IMR-90 (cell line): ENCODE measurements around the gene CARD8. TPM values are rescaled to one million over a fixed set of nuclear protein-coding genes. Genes with fewer than 3 reads are reported as not detected.

Experiments
- ATAC-seq: fragments of 200-7000 bp; cut with Tn5 transposase; 2 replicates; pipeline ENCODE4 v1.9.1; 2020; ENCODE audit warnings: low read depth, mild to moderate bottlenecking, moderate library complexity
- BruUV-seq: library from RNA; stranded (reverse); fragments of 400-500 nt; replicated peaks from 2 replicates; lab custom pipeline; 2021; lab: Mats Ljungman, UMichigan
- CTCF ChIA-PET: fragments of 300-600 bp; formaldehyde crosslinking; extraction: SDS; loops from one replicate; lab custom pipeline; 2021; ENCODE audit warnings: antibody characterized with exemption; lab: Yijun Ruan, JAX
- POLR2A ChIA-PET: fragments of 300-600 bp; sonication (Branson Sonifier 250); formaldehyde crosslinking; loops from one replicate; lab custom pipeline; 2022; ENCODE audit warnings: antibody characterized with exemption; ENCODE audit not compliant: unreplicated experiment; lab: Charles Lee
- DNase-seq: peaks from one replicate; pipeline ENCODE4 v3.0.0; 2013
- H2AFZ ChIP-seq: replicated peaks from 2 replicates; pipeline ENCODE3; 2013; ENCODE audit warnings: low read length, mild to moderate bottlenecking; ENCODE audit not compliant: poor library complexity
- H2AK5ac ChIP-seq: 2 replicates; pipeline ENCODE4 v1.6.1; 2013; ENCODE audit warnings: low read depth, low read length, inconsistent platforms
- H2AK9ac ChIP-seq: replicated peaks from 2 replicates; pipeline ENCODE3; 2013; ENCODE audit warnings: mild to moderate bottlenecking, low read depth, low read length, moderate library complexity; ENCODE audit not compliant: poor library complexity
- H2BK120ac ChIP-seq: 2 replicates; pipeline ENCODE4 v1.6.1; 2013; ENCODE audit warnings: low read depth, low read length, inconsistent platforms
- H2BK15ac ChIP-seq: 3 replicates; pipeline ENCODE4 v1.6.1; 2013; ENCODE audit warnings: low read depth, low read length, inconsistent platforms
- H2BK20ac ChIP-seq: 2 replicates; pipeline ENCODE4 v1.6.1; 2013; ENCODE audit warnings: low read depth, mild to moderate bottlenecking, inconsistent platforms, low read length, moderate library complexity
- H2BK5ac ChIP-seq: 2 replicates; pipeline ENCODE4 v1.6.1; 2013; ENCODE audit warnings: mild to moderate bottlenecking, low read depth, low read length, inconsistent platforms; ENCODE audit not compliant: poor library complexity, severe bottlenecking
- H3K14ac ChIP-seq: replicated peaks from 2 replicates; pipeline ENCODE4 v1.6.1; 2013; ENCODE audit warnings: low read depth, low read length, inconsistent platforms
- H3K18ac ChIP-seq: 2 replicates; pipeline ENCODE4 v1.6.1; 2013; ENCODE audit warnings: low read depth, low read length, control low read depth
- H3K23ac ChIP-seq: 2 replicates; pipeline ENCODE4 v1.6.1; 2013; ENCODE audit warnings: low read depth, low read length, inconsistent platforms
- H3K27ac ChIP-seq: 2 replicates; pipeline ENCODE4 v1.5.1; 2013; ENCODE audit warnings: mild to moderate bottlenecking, control low read depth, low read length; ENCODE audit not compliant: insufficient read depth
- H3K27me3 ChIP-seq: 2 replicates; pipeline ENCODE4 v1.6.1; 2013; ENCODE audit warnings: low read length; ENCODE audit not compliant: control insufficient read depth, insufficient read depth
- H3K36me3 ChIP-seq: 2 replicates; pipeline ENCODE4 v1.6.1; 2013; ENCODE audit warnings: low read length, mixed read lengths; ENCODE audit not compliant: control insufficient read depth, insufficient read depth
- H3K4ac ChIP-seq: 2 replicates; pipeline ENCODE4 v1.6.1; 2013; ENCODE audit warnings: low read depth, low read length, inconsistent platforms
- H3K4me1 ChIP-seq: 2 replicates; pipeline ENCODE4 v1.6.1; 2013; ENCODE audit warnings: low read length, mixed read lengths; ENCODE audit not compliant: control insufficient read depth, insufficient read depth
- H3K4me2 ChIP-seq: 2 replicates; pipeline ENCODE4 v1.6.1; 2013; ENCODE audit warnings: low read depth, mild to moderate bottlenecking, control low read depth, low read length, moderate library complexity
- H3K4me3 ChIP-seq: 2 replicates; pipeline ENCODE4 v1.5.1; 2013; ENCODE audit warnings: low read depth, mild to moderate bottlenecking, control low read depth, low read length, moderate library complexity; ENCODE audit not compliant: insufficient read depth
- H3K56ac ChIP-seq: 2 replicates; pipeline ENCODE4 v1.6.1; 2013; ENCODE audit warnings: low read length, inconsistent platforms; ENCODE audit not compliant: insufficient read depth; ENCODE audit errors: extremely low read depth
- H3K79me1 ChIP-seq, 2 experiments: 2 replicates each; pipeline ENCODE4 v1.6.1; 2013; ENCODE audit warnings: low read length in 2 of 2, inconsistent platforms in 1 of 2, low read depth in 1 of 2
- H3K9ac ChIP-seq: 2 replicates; pipeline ENCODE4 v1.6.1; 2013; ENCODE audit warnings: low read depth, low read length, control low read depth
- H3K9me1 ChIP-seq: 2 replicates; pipeline ENCODE4 v1.6.1; 2013; ENCODE audit warnings: low read length, inconsistent platforms; ENCODE audit not compliant: insufficient read depth
- H3K9me3 ChIP-seq: 2 replicates; pipeline ENCODE4 v1.6.1; 2013; ENCODE audit warnings: low read length; ENCODE audit not compliant: control insufficient read depth, insufficient read depth
- H4K20me1 ChIP-seq: 2 replicates; pipeline ENCODE4 v1.6.1; 2013; ENCODE audit warnings: low read length, inconsistent platforms; ENCODE audit not compliant: insufficient read depth
- H4K5ac ChIP-seq: 2 replicates; pipeline ENCODE4 v1.6.1; 2013; ENCODE audit warnings: mild to moderate bottlenecking, low read depth, low read length, control low read depth
- H4K8ac ChIP-seq, 2 experiments: 2 replicates each; pipeline ENCODE4 v1.6.1; 2013; ENCODE audit warnings: low read depth in 2 of 2, low read length in 2 of 2, control low read depth in 1 of 2, inconsistent platforms in 1 of 2
- H4K91ac ChIP-seq: 2 replicates; pipeline ENCODE4 v1.6.1; 2013; ENCODE audit warnings: low read depth, low read length, inconsistent platforms; ENCODE audit not compliant: insufficient read depth
- BHLHE40 ChIP-seq: fragments of 150-350 bp; IDR thresholded peaks from 2 replicates; pipeline ENCODE4 v1.6.1; 2016; ENCODE audit warnings: mild to moderate bottlenecking, low read depth, low read length
- CEBPB ChIP-seq: IDR thresholded peaks from 2 replicates; pipeline ENCODE4 v1.6.1; 2012; ENCODE audit warnings: low read depth, low read length, improper control_type of control experiment
- CHD1 ChIP-seq: IDR thresholded peaks from 2 replicates; pipeline ENCODE4 v1.6.1; 2012; ENCODE audit warnings: low read depth, low read length, improper control_type of control experiment
- FOS ChIP-seq: fragments of 150-350 bp; IDR thresholded peaks from 2 replicates; pipeline ENCODE4 v1.6.1; 2016; ENCODE audit warnings: low read depth, low read length
- MAFK ChIP-seq: IDR thresholded peaks from 2 replicates; pipeline ENCODE4 v1.6.1; 2012; ENCODE audit warnings: low read depth, low read length, improper control_type of control experiment
- MAZ ChIP-seq: IDR thresholded peaks from 2 replicates; pipeline ENCODE4 v1.6.1; 2012; ENCODE audit warnings: low read depth, mild to moderate bottlenecking, low read length, improper control_type of control experiment, moderate library complexity, borderline replicate concordance
- MXI1 ChIP-seq: IDR thresholded peaks from 2 replicates; pipeline ENCODE4 v1.6.1; 2012; ENCODE audit warnings: low read depth, mild to moderate bottlenecking, low read length, moderate library complexity, borderline replicate concordance
- NFE2L2 ChIP-seq: fragments of 150-350 bp; IDR thresholded peaks from 2 replicates; pipeline ENCODE4 v1.6.1; 2016; ENCODE audit warnings: low read depth, mild to moderate bottlenecking, low read length
- POLR2A ChIP-seq: IDR thresholded peaks from 2 replicates; pipeline ENCODE4 v1.6.1; 2012; ENCODE audit warnings: mild to moderate bottlenecking, low read depth, low read length
- RAD21 ChIP-seq: IDR thresholded peaks from 2 replicates; pipeline ENCODE4 v1.6.1; 2012; ENCODE audit warnings: low read length, improper control_type of control experiment
- RCOR1 ChIP-seq: IDR thresholded peaks from 2 replicates; pipeline ENCODE4 v1.6.1; 2012; ENCODE audit warnings: mild to moderate bottlenecking, low read length, improper control_type of control experiment; ENCODE audit not compliant: insufficient replicate concordance
- RFX5 ChIP-seq: IDR thresholded peaks from 2 replicates; pipeline ENCODE4 v1.8.0; 2012; ENCODE audit warnings: low read depth, mild to moderate bottlenecking, low read length, moderate library complexity
- SMC3 ChIP-seq: fragments of 150-350 bp; IDR thresholded peaks from 2 replicates; pipeline ENCODE4 v1.6.1; 2016; ENCODE audit warnings: low read depth, mild to moderate bottlenecking, antibody characterized with exemption, low read length, moderate library complexity
- WGBS, 2 experiments: methylation state at CpG; one replicate each; pipeline versions ENCODE4 v1.1.5 to v1.1.7; 2013; ENCODE audit warnings: missing lambda C conversion rate in 2 of 2; ENCODE audit not compliant: insufficient read length in 1 of 2; ENCODE audit errors: extremely low coverage in 2 of 2; 5-methylcytosine and 5-hydroxymethylcytosine counted together
- dilution Hi-C: fragments of 300-500 bp; cut with HindIII; formaldehyde crosslinking; loops from one replicate; pipeline ENCODE4 v1.14.3; 2018; ENCODE audit warnings: low sequenced_read_pairs; ENCODE audit not compliant: unreplicated experiment
- in situ Hi-C: fragments of 300-500 bp; cut with MboI; formaldehyde crosslinking; loops from 3 replicates; pipeline ENCODE4 v1.14.3; 2019; ENCODE audit warnings: low sequenced_read_pairs, inconsistent platforms, mixed read lengths
- intact Hi-C: fragments of 100-400 bp; cut with micrococcal nuclease; formaldehyde crosslinking; loops from 2 replicates; pipeline ENCODE4 v1.10.0; 2022
- polyA plus RNA-seq, 3 experiments: library from polyadenylated mRNA; depleted of rRNA; stranded (reverse); fragments of >200 nt; gene quantifications; 2 replicates each; pipeline ENCODE4 v1.2.3, GENCODE V29; 2012; ENCODE audit warnings: low replicate concordance in 1 of 3
- total RNA-seq: library from RNA; depleted of rRNA; stranded (reverse); fragments of >200 nt; gene quantifications from 2 replicates; pipeline ENCODE4 v1.2.3, GENCODE V29; 2012
- TF ChIP-seq, protein P1 (sequence below): fragments of 150-350 bp; IDR thresholded peaks from 2 replicates; pipeline ENCODE4 v1.6.1; 2017; ENCODE audit warnings: mild to moderate bottlenecking, antibody characterized with exemption, low read length, low read depth
- TF ChIP-seq, protein P2 (sequence below): conservative IDR thresholded peaks from 2 replicates; pipeline ENCODE4 v1.5.1; 2012; ENCODE audit warnings: mild to moderate bottlenecking, low read depth, low read length, improper control_type of control experiment
- TF ChIP-seq, protein P3 (sequence below): fragments of 150-350 bp; IDR thresholded peaks from 2 replicates; pipeline ENCODE4 v1.6.1; 2016; ENCODE audit warnings: low read depth, mild to moderate bottlenecking, low read length, moderate library complexity, borderline replicate concordance

The CARD8 gene
- total and polyA plus RNA-seq, 2 of the 4 experiments (the other 2 are of a cell fraction) = 11.3 to 15.5 TPM

DNA sequence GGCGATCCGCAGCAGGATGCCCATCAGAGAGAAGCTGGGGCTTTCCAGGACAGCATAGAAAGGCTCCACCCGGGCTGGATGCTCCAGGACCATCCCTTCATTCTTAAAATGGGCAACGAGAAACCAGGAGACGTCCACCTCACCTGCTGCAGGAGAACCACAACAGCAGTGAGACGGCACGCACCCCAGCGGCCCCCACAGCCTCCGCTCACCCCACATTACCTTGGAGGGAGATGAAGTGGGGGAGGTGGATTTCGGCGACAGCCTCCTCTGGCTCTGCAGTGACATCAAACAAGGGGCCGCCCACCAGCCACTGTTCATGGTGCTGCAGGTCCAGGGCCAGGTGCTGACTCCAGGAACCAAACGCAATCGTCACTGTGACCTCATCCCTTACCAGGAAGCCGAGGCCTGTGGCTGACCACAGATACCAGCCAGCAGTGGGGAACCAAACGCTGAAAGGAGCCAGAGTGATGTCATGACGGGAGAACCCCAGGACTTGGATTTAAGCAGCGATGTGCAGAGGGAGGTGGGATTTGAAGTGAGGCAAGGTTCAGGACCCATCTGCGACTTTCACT lies 25.1 kb downstream of the CARD8 start:
- WGBS, 2 experiments = 100% methylated on average over 1 of the region's 19 CpGs; no CpG with 5 or more reads in 1 of the 2 experiments
- Histone ChIP-seq H3K56ac (no peak overlapping the region), H3K4me2 (no peak overlapping the region), H4K20me1 (no peaks in the 10 kb centered on the region), H3K4me3 (no peak overlapping the region), H3K27ac (no peak overlapping the region), H3K14ac (no peak overlapping the region), H4K5ac (no peak overlapping the region), H3K9me1 (peaks cover 3% of the 10 kb centered on the region), H2AK5ac (no peak overlapping the region), H4K91ac (no peak overlapping the region), H4K8ac (no peak overlapping the region), H3K27me3 (no peaks in the 10 kb centered on the region), H3K23ac (no peak overlapping the region), H2BK5ac (no peak overlapping the region), H2AFZ (peak overlapping the region; percentile 36), H3K9ac (no peak overlapping the region), H3K18ac (no peak overlapping the region), H3K9me3 (no peaks in the 10 kb centered on the region), H2BK120ac (no peak overlapping the region), H3K4me1 (no peaks in the 10 kb centered on the region), H2AK9ac (no peak overlapping the region), H2BK15ac (no peak overlapping the region), H3K4ac (no peak overlapping the region), H3K36me3 (peaks cover 19% of the 10 kb centered on the region), H3K79me1 (no peaks in the 10 kb centered on the region), H2BK20ac (no peak overlapping the region)
- TF ChIP-seq BHLHE40 (no peak), MXI1 (no peak), SMC3 (no peak), POLR2A (no peak), RFX5 (no peak), NFE2L2 (no peak), MAZ (no peak), RCOR1 (no peak), MAFK (no peak), RAD21 (no peak), CHD1 (no peak), FOS (no peak), CEBPB (no peak)
- TF ChIP-seq, protein P1, sequence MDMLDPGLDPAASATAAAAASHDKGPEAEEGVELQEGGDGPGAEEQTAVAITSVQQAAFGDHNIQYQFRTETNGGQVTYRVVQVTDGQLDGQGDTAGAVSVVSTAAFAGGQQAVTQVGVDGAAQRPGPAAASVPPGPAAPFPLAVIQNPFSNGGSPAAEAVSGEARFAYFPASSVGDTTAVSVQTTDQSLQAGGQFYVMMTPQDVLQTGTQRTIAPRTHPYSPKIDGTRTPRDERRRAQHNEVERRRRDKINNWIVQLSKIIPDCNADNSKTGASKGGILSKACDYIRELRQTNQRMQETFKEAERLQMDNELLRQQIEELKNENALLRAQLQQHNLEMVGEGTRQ = no peak
- TF ChIP-seq, protein P2, sequence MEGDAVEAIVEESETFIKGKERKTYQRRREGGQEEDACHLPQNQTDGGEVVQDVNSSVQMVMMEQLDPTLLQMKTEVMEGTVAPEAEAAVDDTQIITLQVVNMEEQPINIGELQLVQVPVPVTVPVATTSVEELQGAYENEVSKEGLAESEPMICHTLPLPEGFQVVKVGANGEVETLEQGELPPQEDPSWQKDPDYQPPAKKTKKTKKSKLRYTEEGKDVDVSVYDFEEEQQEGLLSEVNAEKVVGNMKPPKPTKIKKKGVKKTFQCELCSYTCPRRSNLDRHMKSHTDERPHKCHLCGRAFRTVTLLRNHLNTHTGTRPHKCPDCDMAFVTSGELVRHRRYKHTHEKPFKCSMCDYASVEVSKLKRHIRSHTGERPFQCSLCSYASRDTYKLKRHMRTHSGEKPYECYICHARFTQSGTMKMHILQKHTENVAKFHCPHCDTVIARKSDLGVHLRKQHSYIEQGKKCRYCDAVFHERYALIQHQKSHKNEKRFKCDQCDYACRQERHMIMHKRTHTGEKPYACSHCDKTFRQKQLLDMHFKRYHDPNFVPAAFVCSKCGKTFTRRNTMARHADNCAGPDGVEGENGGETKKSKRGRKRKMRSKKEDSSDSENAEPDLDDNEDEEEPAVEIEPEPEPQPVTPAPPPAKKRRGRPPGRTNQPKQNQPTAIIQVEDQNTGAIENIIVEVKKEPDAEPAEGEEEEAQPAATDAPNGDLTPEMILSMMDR = no peak
- TF ChIP-seq, protein P3, sequence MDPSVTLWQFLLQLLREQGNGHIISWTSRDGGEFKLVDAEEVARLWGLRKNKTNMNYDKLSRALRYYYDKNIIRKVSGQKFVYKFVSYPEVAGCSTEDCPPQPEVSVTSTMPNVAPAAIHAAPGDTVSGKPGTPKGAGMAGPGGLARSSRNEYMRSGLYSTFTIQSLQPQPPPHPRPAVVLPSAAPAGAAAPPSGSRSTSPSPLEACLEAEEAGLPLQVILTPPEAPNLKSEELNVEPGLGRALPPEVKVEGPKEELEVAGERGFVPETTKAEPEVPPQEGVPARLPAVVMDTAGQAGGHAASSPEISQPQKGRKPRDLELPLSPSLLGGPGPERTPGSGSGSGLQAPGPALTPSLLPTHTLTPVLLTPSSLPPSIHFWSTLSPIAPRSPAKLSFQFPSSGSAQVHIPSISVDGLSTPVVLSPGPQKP = no peak
- no peak for ATAC-seq
- DNase-seq = no peak
- ChIA-PET CTCF (no interaction called here), POLR2A (no interaction called here)
- in situ Hi-C loops = no loop called here
- dilution Hi-C loops = no loop called here
- intact Hi-C loops = no loop called here
- no TSS peak for BruUV-seq
